ENCODE results near the gene ELAPOR2.

ELAPOR2 gene

GRCh38 chr7:87038993-87039690 is 20.3 kb downstream of the ELAPOR2 start:
- H3K79me2 ChIP-seq (ENCODE audit: insufficient read depth, low read length) = no peaks in the 10 kb centered on the region
- TF ChIP-seq CTCF (IDR thresholded peaks at IDR 0.05; ENCODE audit: borderline replicate concordance, extremely low read depth, low read length, poor library complexity, severe bottlenecking) (no peak), EZH2 (IDR thresholded peaks at IDR 0.05; ENCODE audit: borderline replicate concordance, low read depth, low read length, severe bottlenecking) (no peak)
- no peak overlapping the region for H3K4me2 ChIP-seq (ENCODE audit: insufficient read depth, low read length)
- DNase-seq = no peak
- H2AFZ ChIP-seq (ENCODE audit: low read depth, low read length) = no peak overlapping the region
- H4K20me1 ChIP-seq (ENCODE audit: insufficient read depth, low read length) = no peaks in the 10 kb centered on the region
- H3K36me3 ChIP-seq (ENCODE audit: insufficient read depth, low read length) = no peaks in the 10 kb centered on the region
- no peak overlapping the region for H3K9ac ChIP-seq (ENCODE audit: low read depth, low read length)
- H3K4me3 ChIP-seq (ENCODE audit: low read depth in 1 of 2, low read length in 2 of 2) = no peak overlapping the region
- H3K4me1 ChIP-seq (ENCODE audit: insufficient read depth, low read length) = no peaks in the 10 kb centered on the region
- H3K9me3 ChIP-seq (ENCODE audit: insufficient read depth, low read length, severe bottlenecking) = no peaks in the 10 kb centered on the region
- no peak for ATAC-seq (ENCODE audit: insufficient read depth, low read depth)
- H3K27ac ChIP-seq (ENCODE audit: low read length) = no peak overlapping the region
- H3K27me3 ChIP-seq (ENCODE audit: insufficient read depth, low read length, poor library complexity) = no peaks in the 10 kb centered on the region

DNA sequence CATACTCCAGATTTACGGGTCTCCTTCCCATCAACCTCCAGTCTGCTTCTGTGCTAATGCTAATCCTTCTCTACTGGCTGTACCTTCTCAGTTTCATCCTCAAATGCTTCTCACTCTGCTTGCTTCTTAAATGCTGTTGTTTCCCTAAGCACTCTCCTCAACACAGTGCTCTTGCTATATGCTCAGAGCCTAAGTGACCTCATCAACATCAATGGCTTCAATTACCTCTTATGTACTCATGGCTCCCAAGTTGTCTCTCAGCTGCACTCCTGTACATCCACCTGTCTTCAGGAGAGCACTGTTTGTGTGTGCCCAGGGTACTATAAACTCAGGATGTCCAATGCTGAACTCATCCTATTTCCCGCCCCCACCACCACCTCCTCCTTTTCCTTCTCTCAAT is 22.5 kb downstream of the ELAPOR2 start:
- no peak overlapping the region for H3K27ac ChIP-seq (ENCODE audit: low read length)
- H3K9me3 ChIP-seq (ENCODE audit: insufficient read depth, low read length, severe bottlenecking) = no peaks in the 10 kb centered on the region
- H3K27me3 ChIP-seq (ENCODE audit: insufficient read depth, low read length, poor library complexity) = no peaks in the 10 kb centered on the region
- no peaks in the 10 kb centered on the region for H3K4me1 ChIP-seq (ENCODE audit: insufficient read depth, low read length)
- no peaks in the 10 kb centered on the region for H3K36me3 ChIP-seq (ENCODE audit: insufficient read depth, low read length)
- H4K20me1 ChIP-seq (ENCODE audit: insufficient read depth, low read length) = no peaks in the 10 kb centered on the region
- no peak overlapping the region for H3K4me3 ChIP-seq (ENCODE audit: low read depth in 1 of 2, low read length in 2 of 2)
- H3K4me2 ChIP-seq (ENCODE audit: insufficient read depth, low read length) = no peak overlapping the region
- DNase-seq = no peak
- TF ChIP-seq CTCF (IDR thresholded peaks at IDR 0.05; ENCODE audit: borderline replicate concordance, extremely low read depth, low read length, poor library complexity, severe bottlenecking) = no peak
- ATAC-seq (ENCODE audit: insufficient read depth, low read depth) = no peak
- no peak overlapping the region for H2AFZ ChIP-seq (ENCODE audit: low read depth, low read length)
- H3K79me2 ChIP-seq (ENCODE audit: insufficient read depth, low read length) = no peaks in the 10 kb centered on the region
- no peak overlapping the region for H3K9ac ChIP-seq (ENCODE audit: low read depth, low read length)

DNA sequence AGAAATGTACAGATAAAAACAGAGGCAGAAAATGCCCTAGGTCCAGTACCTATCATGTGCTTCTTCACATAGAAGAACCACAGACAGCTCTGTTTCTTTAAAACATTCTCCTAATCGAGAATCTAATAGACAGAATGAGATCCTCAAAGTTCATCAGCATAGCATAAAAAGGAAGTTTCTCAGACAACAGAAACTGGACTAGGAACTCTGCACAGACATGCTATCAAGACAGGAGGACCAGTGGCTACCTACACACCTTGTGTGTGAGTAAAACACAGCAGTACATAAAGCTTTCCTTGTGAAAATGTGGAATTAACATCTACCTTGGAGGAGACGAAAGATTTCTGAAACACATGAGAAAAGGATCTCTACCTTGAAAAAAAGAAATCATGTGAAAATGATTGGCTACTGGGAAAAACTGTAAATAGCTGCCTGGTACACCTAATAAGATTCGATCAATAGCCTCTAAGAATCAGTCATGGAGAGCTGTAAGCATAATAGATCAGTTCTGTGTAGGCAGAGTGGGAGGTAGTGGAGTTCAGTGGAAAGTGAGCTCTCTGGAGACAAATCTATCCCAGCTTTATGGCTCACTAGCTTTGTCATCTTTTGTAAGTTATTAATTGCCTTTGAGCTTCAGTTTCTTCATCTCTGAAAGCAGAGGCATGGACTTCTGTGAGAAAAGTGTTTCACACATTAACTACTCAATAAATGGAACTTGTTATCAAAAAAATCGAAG is 26.7 kb downstream of the ELAPOR2 start:
- ATAC-seq (ENCODE audit: insufficient read depth, low read depth) = no peak
- DNase-seq = no peak
- H3K9me3 ChIP-seq (ENCODE audit: insufficient read depth, low read length, severe bottlenecking) = no peaks in the 10 kb centered on the region
- no peak overlapping the region for H2AFZ ChIP-seq (ENCODE audit: low read depth, low read length)
- H3K27me3 ChIP-seq (ENCODE audit: insufficient read depth, low read length, poor library complexity) = no peaks in the 10 kb centered on the region
- TF ChIP-seq EZH2 (IDR thresholded peaks at IDR 0.05; ENCODE audit: borderline replicate concordance, low read depth, low read length, severe bottlenecking) (no peak), CTCF (IDR thresholded peaks at IDR 0.05; ENCODE audit: borderline replicate concordance, extremely low read depth, low read length, poor library complexity, severe bottlenecking) (no peak)
- H4K20me1 ChIP-seq (ENCODE audit: insufficient read depth, low read length) = no peaks in the 10 kb centered on the region
- H3K4me2 ChIP-seq (ENCODE audit: insufficient read depth, low read length) = no peak overlapping the region
- no peaks in the 10 kb centered on the region for H3K36me3 ChIP-seq (ENCODE audit: insufficient read depth, low read length)
- no peak overlapping the region for H3K27ac ChIP-seq (ENCODE audit: low read length)
- H3K79me2 ChIP-seq (ENCODE audit: insufficient read depth, low read length) = no peaks in the 10 kb centered on the region
- no peak overlapping the region for H3K9ac ChIP-seq (ENCODE audit: low read depth, low read length)
- no peaks in the 10 kb centered on the region for H3K4me1 ChIP-seq (ENCODE audit: insufficient read depth, low read length)
- no peak overlapping the region for H3K4me3 ChIP-seq (ENCODE audit: low read depth in 1 of 2, low read length in 2 of 2)
